OCI-LY3 (cell line): ENCODE measurements around the gene ADM5.

Experiments
- EZH2phosphoT487 ChIP-seq: fragments of 200-600 bp; shearing (Covaris generic); IDR thresholded peaks from 2 replicates; pipeline ENCODE4 v1.6.1; 2018; ENCODE audit warnings: antibody characterized with exemption, mixed run types, low read depth
- TF ChIP-seq, protein P1 (sequence below): fragments of 200-600, 300-600 bp; sonication (generic); IDR thresholded peaks from 2 replicates; pipeline ENCODE4 v1.5.1; 2014; ENCODE audit warnings: antibody characterized with exemption, low read length, low read depth

GRCh38 chr19:49705919-49706318 is 16.5 kb downstream of the ADM5 start:
- TF ChIP-seq, protein P1, sequence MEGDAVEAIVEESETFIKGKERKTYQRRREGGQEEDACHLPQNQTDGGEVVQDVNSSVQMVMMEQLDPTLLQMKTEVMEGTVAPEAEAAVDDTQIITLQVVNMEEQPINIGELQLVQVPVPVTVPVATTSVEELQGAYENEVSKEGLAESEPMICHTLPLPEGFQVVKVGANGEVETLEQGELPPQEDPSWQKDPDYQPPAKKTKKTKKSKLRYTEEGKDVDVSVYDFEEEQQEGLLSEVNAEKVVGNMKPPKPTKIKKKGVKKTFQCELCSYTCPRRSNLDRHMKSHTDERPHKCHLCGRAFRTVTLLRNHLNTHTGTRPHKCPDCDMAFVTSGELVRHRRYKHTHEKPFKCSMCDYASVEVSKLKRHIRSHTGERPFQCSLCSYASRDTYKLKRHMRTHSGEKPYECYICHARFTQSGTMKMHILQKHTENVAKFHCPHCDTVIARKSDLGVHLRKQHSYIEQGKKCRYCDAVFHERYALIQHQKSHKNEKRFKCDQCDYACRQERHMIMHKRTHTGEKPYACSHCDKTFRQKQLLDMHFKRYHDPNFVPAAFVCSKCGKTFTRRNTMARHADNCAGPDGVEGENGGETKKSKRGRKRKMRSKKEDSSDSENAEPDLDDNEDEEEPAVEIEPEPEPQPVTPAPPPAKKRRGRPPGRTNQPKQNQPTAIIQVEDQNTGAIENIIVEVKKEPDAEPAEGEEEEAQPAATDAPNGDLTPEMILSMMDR = no peak
- no peak for TF ChIP-seq EZH2phosphoT487
